Ascending aorta (tissue), 2 donors: ENCODE measurements around the gene ZBTB7A. TPM values are rescaled to one million over a fixed set of nuclear protein-coding genes. Genes with fewer than 3 reads are reported as not detected.
A peak's percentile ranks its signal among the peaks of the same experiment; 100 is the strongest.

Source experiments
- DNase-seq, 2 donors: peaks; one replicate each; pipeline ENCODE4 v3.0.0-alpha.2; 2019; ENCODE audit warnings: low spot score in 2 of 2
- H3K27ac ChIP-seq, 2 donors: fragments of 200-600 bp; sonication (generic); one replicate each; pipeline ENCODE4 v1.5.1; 2016 to 2017; ENCODE audit warnings: mild to moderate bottlenecking in 1 of 2
- H3K27me3 ChIP-seq: fragments of 200-600 bp; sonication (generic); one replicate; pipeline ENCODE4 v1.5.1; 2017
- H3K36me3 ChIP-seq, 2 donors: fragments of 200-600 bp; sonication (generic); one replicate each; pipeline ENCODE4 v1.5.1; 2016
- H3K4me1 ChIP-seq, 2 donors: fragments of 200-600 bp; sonication (generic); one replicate each; pipeline ENCODE4 v1.5.1; 2016 to 2017; ENCODE audit warnings: mild to moderate bottlenecking in 1 of 2
- H3K4me3 ChIP-seq, 2 donors: fragments of 200-600 bp; sonication (generic); one replicate each; pipeline ENCODE4 v1.5.1; 2016 to 2017; ENCODE audit warnings: mild to moderate bottlenecking in 1 of 2
- H3K9me3 ChIP-seq, 2 donors: fragments of 200-600 bp; sonication (generic); one replicate each; pipeline ENCODE4 v1.5.1; 2016
- CTCF ChIP-seq, 3 experiments: fragments of 200-600 bp in 2 of 3; fragments of 450-650 bp in 1 of 3; sonication (generic) in 2 of 3; IDR thresholded peaks; one replicate each; pipeline ENCODE4 v1.5.1; 2016 to 2019; ENCODE audit warnings: antibody characterized with exemption in 3 of 3, mild to moderate bottlenecking in 1 of 3, moderate library complexity in 1 of 3
- intact Hi-C: fragments of 100-400 bp; cut with DNase I; formaldehyde crosslinking; loops from one replicate; pipeline ENCODE4 v1.15.1; 2023
- total RNA-seq: library from RNA; depleted of rRNA; stranded (reverse); fragments of >200 nt; gene quantifications from one replicate; pipeline ENCODE4 v1.1.0, GENCODE V29; 2016

Gene ZBTB7A
- total RNA-seq, 1 donor from 2014 or later = 76.4 TPM

DNA sequence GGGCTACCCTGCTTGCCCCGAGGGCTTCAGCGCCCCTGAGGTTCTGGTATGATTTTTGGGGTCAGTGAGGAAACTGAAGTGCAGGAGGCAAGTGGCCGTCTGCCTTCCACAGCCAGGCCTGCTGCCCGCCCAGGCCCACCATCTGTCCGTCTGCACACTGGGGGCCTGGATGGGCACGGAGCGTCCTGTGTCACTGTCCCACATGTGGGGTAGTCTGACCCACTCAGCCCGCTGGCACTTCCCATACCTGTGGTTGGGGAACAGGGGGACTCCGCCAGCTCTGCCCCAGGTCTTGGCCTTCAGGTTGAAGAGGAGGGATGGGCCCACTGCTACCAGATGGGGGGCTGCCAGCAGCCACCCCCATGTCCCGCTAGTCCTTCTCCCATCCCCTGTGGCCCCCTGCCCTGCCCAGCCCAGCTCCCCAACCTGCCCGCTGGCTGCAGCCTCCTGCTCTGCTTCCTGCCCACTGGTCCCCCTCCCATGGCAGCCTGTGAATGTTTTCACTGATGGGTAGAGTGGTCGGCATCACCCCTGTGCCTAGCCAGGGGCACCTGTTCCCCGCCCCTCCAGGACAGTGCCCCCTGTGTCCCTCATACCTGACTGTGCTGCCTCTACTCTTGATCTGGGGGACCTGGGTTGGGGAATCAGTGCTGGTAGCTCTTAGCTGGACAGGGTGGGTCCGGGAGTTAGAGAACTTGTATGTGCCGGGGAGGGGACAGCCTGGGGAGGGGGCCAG, 49.6 kb downstream of the ZBTB7A start:
- Histone ChIP-seq H3K9me3 (no peaks in the 10 kb centered on the region), H3K4me3 (no peak overlapping the region), H3K4me1 (peaks cover 0 to 19% of the 10 kb centered on the region in 2 donors), H3K27me3 (no peaks in the 10 kb centered on the region), H3K36me3 (peaks cover 26 to 33% of the 10 kb centered on the region in 2 donors), H3K27ac (no peak overlapping the region)
- DNase-seq = no peak
- intact Hi-C loops = no loop called here
- no peak for TF ChIP-seq CTCF (IDR thresholded peaks at IDR 0.05)

GRCh38 chr19:4016486-4016885, 50.2 kb downstream of the ZBTB7A start:
- no peaks in the 10 kb centered on the region for H3K27me3 ChIP-seq
- intact Hi-C loops = no loop called here
- TF ChIP-seq CTCF (IDR thresholded peaks at IDR 0.05) = no peak
- no peak overlapping the region for H3K27ac ChIP-seq
- DNase-seq = no peak
- no peak overlapping the region for H3K4me3 ChIP-seq
- H3K9me3 ChIP-seq = no peaks in the 10 kb centered on the region
- H3K4me1 ChIP-seq = peaks cover 0 to 19% of the 10 kb centered on the region in 2 donors
- H3K36me3 ChIP-seq = peaks cover 23 to 33% of the 10 kb centered on the region in 2 donors

GRCh38 chr19:4015705-4016402, 50.8 kb downstream of the ZBTB7A start:
- H3K4me1 ChIP-seq = peaks cover 0 to 22% of the 10 kb centered on the region in 2 donors
- H3K4me3 ChIP-seq = peak overlapping the region; percentile 30 to 38
- intact Hi-C loops = no loop called here
- TF ChIP-seq CTCF (IDR thresholded peaks at IDR 0.05) = no peak
- peak overlapping the region; percentile 37 to 69 for H3K27ac ChIP-seq
- no peak for DNase-seq
- no peaks in the 10 kb centered on the region for H3K27me3 ChIP-seq
- H3K36me3 ChIP-seq = peaks cover 23 to 32% of the 10 kb centered on the region in 2 donors
- H3K9me3 ChIP-seq = no peaks in the 10 kb centered on the region

DNA sequence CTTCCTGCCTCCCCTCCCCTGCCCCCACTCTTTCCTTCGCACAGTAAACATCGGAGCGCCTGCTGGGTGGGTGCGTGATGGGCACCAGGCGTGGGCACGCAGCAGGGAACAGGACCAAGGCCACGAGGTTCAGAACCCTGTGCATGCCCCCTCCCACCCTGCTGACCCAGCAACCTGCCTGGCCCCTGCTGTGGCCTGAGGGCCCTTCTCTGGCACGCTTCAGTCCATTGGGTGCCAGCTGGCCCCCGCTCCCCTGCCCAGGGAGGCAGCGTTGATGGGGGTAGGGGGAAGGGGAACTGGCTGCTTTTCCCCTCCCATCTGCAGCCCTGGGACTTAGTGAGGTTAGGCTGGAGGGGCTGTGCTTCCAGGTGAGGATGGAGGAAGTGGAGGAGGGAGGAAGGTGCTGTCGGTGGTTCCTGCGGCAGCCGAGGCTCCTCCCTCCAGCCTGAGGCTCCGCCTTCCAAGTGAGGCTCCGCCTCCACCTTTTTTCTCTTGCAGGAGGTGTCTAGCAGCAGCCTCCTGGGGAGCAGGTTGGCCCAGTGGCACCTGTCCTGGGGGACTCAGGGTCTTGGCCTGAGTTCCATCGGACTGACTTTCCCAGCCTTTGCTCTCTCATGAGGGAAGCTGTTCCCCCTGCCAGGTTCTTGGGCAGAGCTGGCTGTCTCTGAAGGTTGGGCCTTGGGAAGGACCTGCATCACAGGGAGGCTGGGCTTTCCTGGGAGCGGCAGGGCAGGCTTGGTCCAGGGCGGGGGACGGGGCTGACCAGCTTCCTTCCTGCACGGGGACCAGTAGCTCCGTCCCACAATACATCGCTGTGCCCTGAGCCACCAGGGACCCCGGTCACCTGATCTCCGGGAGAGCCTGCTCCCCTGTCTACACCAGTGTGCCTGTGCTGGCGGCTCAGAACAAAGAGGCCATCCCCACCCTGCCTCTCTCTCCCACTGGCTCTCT, 51.9 kb downstream of the ZBTB7A start:
- Histone ChIP-seq H3K4me3 (peak overlapping the region in 1 of 2 donors; percentile 38), H3K27me3 (no peaks in the 10 kb centered on the region), H3K27ac (peak overlapping the region; percentile 37 to 69), H3K4me1 (peaks cover 0 to 29% of the 10 kb centered on the region in 2 donors), H3K36me3 (peaks cover 23 to 25% of the 10 kb centered on the region in 2 donors), H3K9me3 (no peaks in the 10 kb centered on the region)
- DNase-seq = no peak
- intact Hi-C loops = no loop called here
- no peak for TF ChIP-seq CTCF (IDR thresholded peaks at IDR 0.05)

GRCh38 chr19:4013886-4014540, 52.7 kb downstream of the ZBTB7A start:
- Histone ChIP-seq H3K27ac (no peak overlapping the region), H3K9me3 (no peaks in the 10 kb centered on the region), H3K27me3 (no peaks in the 10 kb centered on the region), H3K4me3 (no peak overlapping the region), H3K4me1 (peaks cover 0 to 38% of the 10 kb centered on the region in 2 donors), H3K36me3 (peaks cover 23 to 25% of the 10 kb centered on the region in 2 donors)
- intact Hi-C loops = no loop called here
- no peak for TF ChIP-seq CTCF (IDR thresholded peaks at IDR 0.05)
- DNase-seq = no peak
